Measurements from ENCODE around the gene ZGRF1. TPM values are rescaled to one million over a fixed set of nuclear protein-coding genes. Genes with fewer than 3 reads are reported as not detected.
A peak's percentile ranks its signal among the peaks of the same experiment; 100 is the strongest.
"Not testable (repeated sequence)": the region's sequence is repeated elsewhere in the genome, so short reads cannot be mapped to it uniquely, and the experiment has no call there.

The ZGRF1 gene
- total RNA-seq, 2 donors from 2014 or later: 5.1 to 6.5 TPM

DNA sequence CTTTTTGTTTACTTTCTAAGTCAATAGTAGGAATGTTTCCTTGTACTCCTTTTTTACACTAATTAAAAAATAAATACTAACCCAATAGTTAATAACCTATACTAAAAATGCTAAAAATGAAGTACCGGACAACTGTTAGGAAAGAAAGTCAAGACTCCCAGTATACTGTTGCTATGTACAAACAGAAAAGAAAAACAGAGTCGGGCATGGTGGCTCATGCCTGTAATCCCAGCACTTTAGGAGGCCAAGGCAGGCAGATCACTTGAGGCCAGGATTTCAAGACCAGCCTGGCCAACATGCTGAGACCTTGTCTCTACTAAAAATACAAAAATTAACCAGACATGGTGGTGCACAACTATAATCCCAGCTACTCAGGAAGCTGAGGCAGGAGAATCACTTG lies 23.9 kb downstream of the ZGRF1 start:
- H3K9me3 ChIP-seq (ENCODE audit: control insufficient read depth, low read length, poor library complexity, severe bottlenecking); H3K36me3 Mint-ChIP-seq (ENCODE audit: low read depth); H3K4me1 Mint-ChIP-seq; H3K4me3 Mint-ChIP-seq; DNase-seq; H3K27ac Mint-ChIP-seq; ATAC-seq; H3K27me3 Mint-ChIP-seq: not testable (repeated sequence)

DNA sequence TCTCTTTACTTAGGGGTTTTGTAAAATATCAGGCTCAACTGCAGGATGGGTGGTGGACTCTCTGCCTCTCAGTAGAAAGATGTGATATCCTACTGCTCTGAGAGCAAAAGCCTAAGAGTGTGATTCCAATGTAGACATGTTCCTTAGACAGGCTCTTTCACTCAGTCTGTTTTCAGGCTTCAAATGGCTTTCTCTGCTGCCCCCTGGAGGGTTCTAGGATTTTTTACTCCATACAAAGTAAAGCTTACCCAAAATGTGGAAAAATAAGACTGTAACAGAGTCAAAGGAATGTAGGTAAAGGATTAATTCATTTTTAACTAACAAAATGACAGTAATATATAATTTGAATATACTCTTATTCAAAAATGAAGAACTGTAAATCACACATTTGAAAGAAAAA lies 32.1 kb downstream of the ZGRF1 start:
- no peaks in the 10 kb centered on the region for H3K4me1 Mint-ChIP-seq
- DNase-seq (peak in 1 of 3 donors; percentile 24), ATAC-seq (peak; percentile 71)
- H3K27me3 Mint-ChIP-seq: no peaks in the 10 kb centered on the region
- H3K27ac Mint-ChIP-seq: no peak overlapping the region
- no peaks in the 10 kb centered on the region for H3K9me3 ChIP-seq (ENCODE audit: control insufficient read depth, low read length, poor library complexity, severe bottlenecking)
- H3K4me3 Mint-ChIP-seq: no peak overlapping the region
- no peaks in the 10 kb centered on the region for H3K36me3 Mint-ChIP-seq (ENCODE audit: low read depth)

DNA sequence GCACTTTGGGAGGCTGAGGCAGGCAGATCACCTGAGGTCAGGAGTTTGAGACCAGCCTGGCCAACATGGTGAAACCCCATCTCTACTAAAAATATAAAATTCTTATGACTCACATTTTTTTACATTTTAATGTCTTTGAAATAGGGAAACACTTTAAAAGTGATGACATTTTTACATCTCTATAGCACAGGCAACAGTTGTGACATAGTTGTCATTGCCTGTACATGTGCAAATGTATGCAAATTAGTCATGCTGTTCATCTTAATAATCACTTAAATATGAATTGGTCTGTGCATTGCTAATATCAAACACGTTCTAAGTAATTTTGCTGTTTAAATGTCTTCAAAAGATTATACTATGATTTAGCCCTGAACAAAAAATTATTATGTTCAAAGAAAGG lies 41.7 kb downstream of the ZGRF1 start:
- no peak for ATAC-seq
- H3K9me3 ChIP-seq (ENCODE audit: control insufficient read depth, low read length, poor library complexity, severe bottlenecking): no peaks in the 10 kb centered on the region
- Mint-ChIP-seq H3K27ac (no peak overlapping the region), H3K36me3 (ENCODE audit: low read depth) (no peaks in the 10 kb centered on the region), H3K27me3 (no peaks in the 10 kb centered on the region), H3K4me1 (no peaks in the 10 kb centered on the region), H3K4me3 (no peak overlapping the region)
- DNase-seq: no peak

DNA sequence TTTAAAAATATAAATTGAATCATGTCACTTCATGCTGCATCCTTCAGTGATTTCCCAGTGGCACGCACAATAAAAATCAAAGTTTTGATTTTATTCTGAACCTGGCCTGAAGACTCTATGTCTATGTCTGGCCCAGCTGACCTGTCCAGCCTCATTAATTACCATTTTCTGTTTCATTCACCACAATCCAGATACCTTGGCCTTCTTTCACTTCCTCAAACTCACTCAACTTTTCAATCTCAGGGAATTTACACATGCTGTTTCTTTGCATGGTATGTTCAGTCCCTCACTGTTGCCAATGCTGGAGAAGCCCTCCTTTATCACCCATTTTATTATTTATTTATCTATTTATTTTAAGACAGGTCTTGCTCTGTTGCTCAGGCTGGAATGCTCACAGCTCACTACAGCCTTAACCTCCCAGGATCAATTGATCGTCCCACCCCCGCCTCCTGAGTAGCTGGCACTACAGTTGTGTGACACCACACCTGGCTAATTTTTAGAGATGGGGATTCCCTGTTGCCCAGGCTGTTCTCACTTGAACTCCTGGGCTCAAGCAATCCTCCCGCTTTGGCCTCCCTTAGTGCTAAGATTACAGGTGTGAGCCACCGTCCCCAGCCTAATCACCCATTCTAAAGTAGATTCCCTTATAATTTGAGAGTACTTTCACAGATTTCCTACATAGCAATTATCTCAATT lies 43.1 kb downstream of the ZGRF1 start:
- Mint-ChIP-seq H3K27ac (no peak overlapping the region), H3K27me3 (no peaks in the 10 kb centered on the region), H3K36me3 (ENCODE audit: low read depth) (no peaks in the 10 kb centered on the region), H3K4me1 (peaks cover 3% of the 10 kb centered on the region), H3K4me3 (no peak overlapping the region)
- ATAC-seq (no peak), DNase-seq (no peak)
- H3K9me3 ChIP-seq (ENCODE audit: control insufficient read depth, low read length, poor library complexity, severe bottlenecking): no peaks in the 10 kb centered on the region

DNA sequence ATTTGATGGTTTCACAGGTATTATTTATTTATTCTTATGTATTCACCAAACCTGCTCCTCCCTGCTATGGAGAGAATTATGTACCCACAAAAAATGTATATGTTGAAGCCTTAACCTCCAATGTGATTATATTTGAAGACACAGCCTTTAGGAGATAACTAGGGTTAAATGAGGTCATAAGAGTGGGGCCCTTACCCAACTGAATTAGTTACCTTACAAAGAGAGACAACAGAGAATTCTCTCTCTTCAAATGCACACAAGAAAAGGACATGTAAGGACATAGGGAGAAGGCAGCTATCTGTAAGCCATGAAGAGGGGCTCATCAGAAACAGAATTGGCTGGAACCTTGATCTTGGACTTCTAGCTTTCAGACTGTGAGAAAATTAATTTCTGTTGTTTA lies 44.0 kb downstream of the ZGRF1 start:
- no peaks in the 10 kb centered on the region for H3K9me3 ChIP-seq (ENCODE audit: control insufficient read depth, low read length, poor library complexity, severe bottlenecking)
- Mint-ChIP-seq H3K36me3 (ENCODE audit: low read depth) (no peaks in the 10 kb centered on the region), H3K4me3 (no peak overlapping the region), H3K27me3 (no peaks in the 10 kb centered on the region), H3K4me1 (peaks cover 3% of the 10 kb centered on the region), H3K27ac (no peak overlapping the region)
- ATAC-seq (no peak), DNase-seq (no peak)

DNA sequence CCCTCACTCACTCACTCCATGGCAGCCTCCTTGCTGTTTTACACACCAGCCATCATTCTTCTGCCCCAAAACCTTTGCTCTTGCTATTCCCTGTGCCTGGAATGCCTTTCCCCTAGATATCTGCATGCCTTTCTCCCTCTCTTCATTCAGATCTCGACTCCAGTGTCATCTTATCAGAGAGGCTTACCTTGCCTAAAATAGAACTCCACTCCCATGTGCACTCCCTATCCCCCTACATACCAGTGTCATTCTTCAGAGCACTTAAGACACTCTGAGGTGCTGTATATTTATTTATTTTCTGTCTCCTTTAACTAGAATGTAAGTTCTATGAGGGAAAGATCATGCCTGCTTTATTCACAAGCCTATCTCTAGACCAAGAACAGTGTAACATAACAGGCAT lies 45.1 kb downstream of the ZGRF1 start:
- Mint-ChIP-seq H3K4me3 (no peak overlapping the region), H3K27ac (no peak overlapping the region), H3K4me1 (peaks cover 3% of the 10 kb centered on the region), H3K27me3 (no peaks in the 10 kb centered on the region), H3K36me3 (ENCODE audit: low read depth) (no peaks in the 10 kb centered on the region)
- H3K9me3 ChIP-seq (ENCODE audit: control insufficient read depth, low read length, poor library complexity, severe bottlenecking): no peaks in the 10 kb centered on the region
- DNase-seq (no peak), ATAC-seq (no peak)

DNA sequence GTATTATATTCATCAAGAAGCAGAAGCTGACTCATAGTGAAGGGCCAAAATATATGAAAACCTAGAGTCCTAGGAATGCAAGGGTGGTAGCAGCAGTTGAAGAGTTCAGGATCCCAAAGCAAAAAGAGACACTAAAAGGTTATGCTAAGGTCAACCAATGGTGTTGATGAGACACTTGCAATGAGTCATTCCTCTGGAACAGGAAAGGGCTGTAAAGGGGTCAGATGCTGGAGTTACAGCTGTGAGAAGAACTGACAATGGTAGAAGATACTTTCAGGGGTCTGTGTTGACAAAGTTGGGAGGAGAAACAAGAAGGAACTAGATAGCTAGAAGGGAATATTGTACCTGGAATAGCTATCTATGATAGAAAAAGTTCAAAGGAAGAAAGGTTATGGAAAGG lies 47.5 kb downstream of the ZGRF1 start:
- no peak overlapping the region for H3K27ac Mint-ChIP-seq
- no peak for ATAC-seq
- H3K9me3 ChIP-seq (ENCODE audit: control insufficient read depth, low read length, poor library complexity, severe bottlenecking): no peaks in the 10 kb centered on the region
- H3K4me1 Mint-ChIP-seq: peaks cover 3% of the 10 kb centered on the region
- no peak for DNase-seq
- H3K36me3 Mint-ChIP-seq (ENCODE audit: low read depth): no peaks in the 10 kb centered on the region
- H3K4me3 Mint-ChIP-seq: no peak overlapping the region
- no peaks in the 10 kb centered on the region for H3K27me3 Mint-ChIP-seq

DNA sequence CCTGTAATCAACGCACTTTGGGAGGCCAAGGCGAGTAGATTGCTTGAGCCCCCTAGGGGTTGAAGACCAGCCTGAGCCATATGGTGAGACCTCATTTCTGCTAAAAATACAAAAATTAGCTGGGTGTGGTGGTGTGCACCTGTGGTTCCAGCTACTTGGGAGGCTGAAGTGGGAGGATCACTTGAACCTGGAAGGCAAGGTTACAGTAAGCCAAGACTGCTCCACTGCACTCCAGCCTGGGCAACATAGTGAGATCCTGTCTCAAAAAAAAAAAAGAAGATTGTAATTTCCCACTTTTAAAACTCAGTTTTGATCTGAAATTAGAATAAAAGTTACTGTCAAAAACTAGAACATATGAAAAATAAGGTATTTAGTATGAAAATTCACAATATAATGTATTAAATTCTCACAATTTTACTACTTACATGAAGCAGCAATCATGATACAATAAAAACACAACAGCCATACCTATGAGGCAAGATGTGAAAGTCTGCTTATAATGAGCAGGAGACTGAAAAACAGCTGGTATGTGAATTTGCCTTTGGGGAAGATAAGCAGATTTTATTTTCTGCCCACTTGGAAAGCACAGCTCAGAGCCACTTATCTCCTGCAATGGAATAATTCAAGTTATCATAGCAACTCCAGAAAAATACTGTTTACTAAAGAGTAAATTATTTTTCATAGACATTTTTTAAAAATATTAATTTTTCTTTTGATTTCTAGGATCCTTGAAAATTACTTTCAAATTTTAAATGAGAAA lies 50.6 kb downstream of the ZGRF1 start:
- Mint-ChIP-seq H3K4me1 (peaks cover 3% of the 10 kb centered on the region), H3K36me3 (ENCODE audit: low read depth) (no peaks in the 10 kb centered on the region), H3K4me3 (no peak overlapping the region), H3K27ac (no peak overlapping the region), H3K27me3 (no peaks in the 10 kb centered on the region)
- H3K9me3 ChIP-seq (ENCODE audit: control insufficient read depth, low read length, poor library complexity, severe bottlenecking): no peaks in the 10 kb centered on the region
- ATAC-seq: no peak
- no peak for DNase-seq

DNA sequence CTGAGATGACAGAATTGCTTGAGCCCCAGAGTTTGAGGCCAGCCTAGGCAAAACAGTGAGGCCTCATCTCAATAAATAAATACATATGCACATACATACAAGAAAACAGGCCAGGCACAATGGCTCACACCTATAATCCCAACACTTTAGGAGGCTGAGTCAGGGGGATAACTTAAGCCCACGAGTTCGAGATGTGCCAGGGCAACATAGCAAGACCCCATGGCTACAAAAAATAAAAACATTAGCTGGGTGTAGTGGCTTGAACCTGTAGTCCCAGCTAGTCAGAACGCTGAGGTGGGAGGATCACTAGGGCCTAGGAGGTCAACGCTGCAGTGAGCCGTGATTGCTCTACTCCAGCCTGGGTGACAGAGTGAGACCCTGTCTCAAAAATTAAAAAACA lies 69.2 kb downstream of the ZGRF1 start:
- Mint-ChIP-seq H3K27ac (no peak overlapping the region), H3K4me1 (no peaks in the 10 kb centered on the region), H3K27me3 (no peaks in the 10 kb centered on the region), H3K36me3 (ENCODE audit: low read depth) (peaks cover 4% of the 10 kb centered on the region), H3K4me3 (no peak overlapping the region)
- ATAC-seq: no peak
- H3K9me3 ChIP-seq (ENCODE audit: control insufficient read depth, low read length, poor library complexity, severe bottlenecking): no peaks in the 10 kb centered on the region
- no peak for DNase-seq

DNA sequence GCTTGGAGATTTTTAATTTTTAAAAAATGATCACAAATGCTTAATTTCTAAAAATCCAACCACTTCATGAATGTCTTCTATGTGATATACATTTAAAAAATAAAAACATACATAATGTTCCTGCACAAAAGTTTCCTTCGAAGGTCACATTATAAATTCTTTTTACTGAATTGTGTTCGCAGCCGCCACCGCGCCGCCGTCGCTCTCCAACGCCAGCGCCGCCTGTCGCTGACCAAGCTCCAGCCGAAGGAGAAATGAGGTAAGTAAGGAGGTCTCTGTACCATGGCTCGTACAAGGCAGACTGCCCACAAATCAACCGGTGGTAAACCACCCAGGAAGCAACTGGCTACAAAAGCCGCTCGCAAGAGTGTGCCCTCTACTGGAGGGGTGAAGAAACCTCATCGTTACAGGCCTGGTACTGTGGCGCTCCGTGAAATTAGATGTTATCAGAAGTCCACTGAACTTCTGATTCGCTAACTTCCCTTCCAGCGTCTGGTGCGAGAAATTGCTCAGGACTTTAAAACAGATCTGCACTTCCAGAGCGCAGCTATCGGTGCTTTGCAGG lies 71.9 kb downstream of the ZGRF1 start:
- DNase-seq (no peak), ATAC-seq (no peak)
- no peaks in the 10 kb centered on the region for H3K9me3 ChIP-seq (ENCODE audit: control insufficient read depth, low read length, poor library complexity, severe bottlenecking)
- Mint-ChIP-seq H3K4me3 (no peak overlapping the region), H3K36me3 (ENCODE audit: low read depth) (peaks cover 6% of the 10 kb centered on the region), H3K27me3 (no peaks in the 10 kb centered on the region), H3K27ac (no peak overlapping the region), H3K4me1 (peaks cover 2% of the 10 kb centered on the region)

DNA sequence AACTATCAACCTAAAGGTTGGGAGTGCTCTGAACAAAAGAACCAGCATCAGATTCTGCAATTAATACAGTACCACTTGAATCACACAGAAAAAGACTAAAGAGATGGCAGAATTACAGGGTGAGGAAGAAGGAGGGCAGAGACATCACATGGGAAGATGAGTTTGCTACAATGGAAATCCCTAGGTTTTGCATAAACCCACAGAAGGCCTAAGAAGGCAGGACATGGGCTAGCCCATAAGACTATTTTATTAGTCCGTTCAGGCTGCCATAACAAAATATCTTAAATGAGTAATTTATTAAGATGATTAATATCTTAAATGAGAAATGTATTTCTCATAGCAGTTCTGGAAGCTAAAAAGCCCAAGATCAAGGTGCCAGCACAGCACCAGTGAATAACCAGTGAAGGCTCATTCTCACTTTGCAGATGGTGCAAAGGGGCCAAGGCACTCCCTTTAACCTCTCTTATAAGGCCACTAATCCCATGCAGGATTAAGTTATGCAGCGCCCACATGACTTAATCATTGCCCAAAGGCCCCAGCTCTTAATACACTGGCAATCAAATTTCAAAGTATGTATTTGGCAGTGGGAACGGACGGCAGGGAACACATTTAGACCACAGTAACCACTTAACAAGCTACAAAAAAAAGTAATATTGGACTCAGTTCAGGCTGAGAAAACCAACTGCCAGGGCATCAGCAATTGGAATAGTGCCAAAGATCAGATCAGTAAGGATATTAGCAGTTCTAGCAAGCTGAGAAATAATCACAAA lies 73.1 kb downstream of the ZGRF1 start:
- Mint-ChIP-seq H3K36me3 (ENCODE audit: low read depth) (peaks cover 6% of the 10 kb centered on the region), H3K27me3 (no peaks in the 10 kb centered on the region), H3K27ac (no peak overlapping the region), H3K4me3 (no peak overlapping the region), H3K4me1 (peaks cover 2% of the 10 kb centered on the region)
- H3K9me3 ChIP-seq (ENCODE audit: control insufficient read depth, low read length, poor library complexity, severe bottlenecking): no peaks in the 10 kb centered on the region
- DNase-seq (no peak), ATAC-seq (no peak)

DNA sequence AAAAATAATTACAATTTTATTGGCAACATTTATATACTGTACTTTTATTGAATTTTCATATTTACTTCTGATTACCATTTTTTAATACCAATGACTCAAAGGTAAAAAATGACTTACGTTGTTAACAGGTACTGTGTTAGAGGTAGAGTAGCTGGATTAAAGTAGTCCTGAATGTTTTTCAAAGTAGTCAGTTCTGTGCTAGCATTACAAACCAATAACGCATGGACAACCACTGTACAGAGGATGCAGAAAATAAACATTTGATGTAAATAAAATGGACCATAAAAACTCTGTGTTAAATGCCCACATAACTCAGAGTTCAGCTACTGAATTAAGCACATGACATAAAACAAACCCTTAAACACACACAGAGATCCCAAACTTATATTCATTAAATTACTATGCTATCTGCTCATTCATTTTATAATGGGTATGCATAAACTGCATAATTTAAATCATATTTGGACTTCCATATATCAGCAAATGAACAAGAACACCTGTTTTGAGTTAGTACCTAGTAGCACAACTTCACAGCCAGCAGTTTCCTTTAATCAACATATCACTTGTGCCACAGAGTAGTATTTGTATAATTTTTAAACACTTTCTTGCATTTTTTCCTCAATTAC lies 74.3 kb downstream of the ZGRF1 start:
- no peaks in the 10 kb centered on the region for H3K9me3 ChIP-seq (ENCODE audit: control insufficient read depth, low read length, poor library complexity, severe bottlenecking)
- Mint-ChIP-seq H3K36me3 (ENCODE audit: low read depth) (peaks cover 8% of the 10 kb centered on the region), H3K4me3 (no peak overlapping the region), H3K27ac (no peak overlapping the region), H3K4me1 (peaks cover 2% of the 10 kb centered on the region), H3K27me3 (no peaks in the 10 kb centered on the region)
- no peak for ATAC-seq
- DNase-seq: no peak

DNA sequence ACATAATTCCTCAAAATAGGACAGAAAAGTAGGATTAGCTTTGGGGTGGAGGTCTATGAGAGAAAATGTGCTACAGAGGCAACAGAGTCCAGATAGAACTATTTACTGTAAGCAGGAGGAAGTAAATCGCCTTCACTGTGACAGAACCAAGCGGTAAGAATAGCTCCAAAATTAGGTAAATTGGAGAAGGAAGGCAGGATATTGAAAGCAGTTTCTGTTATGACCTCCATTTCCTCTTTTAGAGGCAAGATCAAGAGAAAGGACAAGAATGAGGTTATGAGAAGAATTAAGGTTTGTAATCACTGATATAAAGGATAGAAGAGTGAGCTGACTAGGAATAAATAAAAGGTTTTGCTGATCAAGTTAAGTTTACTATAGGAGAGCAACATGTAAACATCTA lies 76.6 kb downstream of the ZGRF1 start:
- Mint-ChIP-seq H3K27ac (no peak overlapping the region), H3K4me3 (no peak overlapping the region), H3K36me3 (ENCODE audit: low read depth) (peaks cover 8% of the 10 kb centered on the region), H3K27me3 (no peaks in the 10 kb centered on the region), H3K4me1 (peaks cover 2% of the 10 kb centered on the region)
- ATAC-seq: no peak
- no peak for DNase-seq
- no peaks in the 10 kb centered on the region for H3K9me3 ChIP-seq (ENCODE audit: control insufficient read depth, low read length, poor library complexity, severe bottlenecking)
